GM21717 (cell line): Measurements from ENCODE around the gene PLA2R1.
"Not testable (repeated sequence)": the region's sequence is repeated elsewhere in the genome, so short reads cannot be mapped to it uniquely, and the experiment has no call there.

Source experiments
- ATAC-seq: cut with Tn5 transposase; IDR thresholded peaks from one replicate; pipeline ENCODE4 v1.9.1; 2021; ENCODE audit warnings: mild to moderate bottlenecking, moderate library complexity; ENCODE audit not compliant: unreplicated experiment

Gene PLA2R1

GRCh38 chr2:159984034-159984433, 78.4 kb downstream of the PLA2R1 start:
- ATAC-seq: no peak

- ATAC-seq: no peak
Observed at GRCh38 chr2:159982842-159983785, 79.3 kb downstream of the PLA2R1 start.

DNA sequence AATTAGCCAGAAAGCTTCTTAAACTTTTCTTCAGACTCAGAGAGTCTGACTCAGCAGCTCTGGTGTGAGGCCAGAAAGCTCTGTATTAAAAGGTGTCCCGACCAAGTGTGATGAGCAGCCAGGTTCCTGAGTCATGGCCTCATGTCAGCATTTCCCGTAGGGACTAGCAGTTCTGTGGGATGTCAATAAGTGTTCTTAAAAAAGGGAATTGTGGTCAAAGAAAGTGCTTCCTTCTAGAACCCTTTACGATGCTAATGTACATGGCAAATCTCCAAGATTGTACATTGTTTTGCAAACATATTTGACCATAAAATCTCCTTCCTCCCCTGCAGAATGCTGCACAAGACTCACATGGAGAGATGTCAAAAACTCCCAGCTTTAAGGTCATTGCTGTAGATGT, 80.1 kb downstream of the PLA2R1 start:
- no peak for ATAC-seq

DNA sequence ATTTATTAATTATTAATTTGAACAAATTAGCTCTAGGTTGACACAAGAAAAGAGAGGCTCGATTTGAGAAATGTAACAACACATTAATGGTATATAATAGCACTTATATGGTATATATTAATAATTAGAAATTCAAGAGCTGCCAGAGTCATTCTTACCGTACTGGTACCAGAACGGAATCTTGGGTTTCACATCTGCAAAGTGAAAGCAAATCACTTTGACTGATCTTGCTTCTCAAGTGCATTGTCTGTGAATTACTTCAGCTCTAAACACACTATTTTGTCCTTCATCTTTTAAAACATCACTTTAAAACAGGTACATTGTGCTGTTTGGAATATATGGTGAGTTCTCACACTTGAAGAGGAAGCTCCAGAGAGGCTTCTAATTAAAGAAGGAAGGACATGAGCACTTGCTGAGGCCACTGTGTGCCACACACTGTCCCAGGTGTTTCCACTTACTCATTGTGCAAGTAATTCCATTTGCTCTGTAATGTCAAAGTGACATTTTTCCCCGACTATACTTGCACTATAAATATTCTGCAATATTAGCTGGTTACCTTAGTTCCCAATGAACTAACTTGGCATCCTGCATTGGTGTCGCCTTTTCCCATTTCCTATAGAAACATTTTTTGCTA, 85.8 kb downstream of the PLA2R1 start:
- no peak for ATAC-seq

DNA sequence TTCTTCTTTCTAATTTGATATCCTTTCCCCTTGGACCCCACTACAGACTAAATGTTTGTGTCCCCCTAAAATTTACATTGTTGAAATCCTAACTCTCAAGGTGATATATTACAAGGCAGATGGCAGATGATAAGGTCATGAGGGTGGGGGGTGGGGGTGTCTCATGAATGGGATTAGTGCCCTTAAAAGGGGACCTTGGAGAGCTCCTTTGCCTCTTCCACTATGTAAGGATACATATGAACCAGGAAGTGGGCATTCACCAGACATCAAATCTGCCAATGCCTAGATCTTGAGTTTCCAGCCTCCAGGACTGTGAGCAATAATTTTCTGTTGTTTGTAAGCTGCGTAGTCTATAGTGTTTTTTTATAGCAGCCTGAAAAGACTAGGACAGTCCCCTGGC, 89.1 kb downstream of the PLA2R1 start:
- no peak for ATAC-seq

GRCh38 chr2:159971365-159972152, 90.9 kb downstream of the PLA2R1 start:
- no peak for ATAC-seq

DNA sequence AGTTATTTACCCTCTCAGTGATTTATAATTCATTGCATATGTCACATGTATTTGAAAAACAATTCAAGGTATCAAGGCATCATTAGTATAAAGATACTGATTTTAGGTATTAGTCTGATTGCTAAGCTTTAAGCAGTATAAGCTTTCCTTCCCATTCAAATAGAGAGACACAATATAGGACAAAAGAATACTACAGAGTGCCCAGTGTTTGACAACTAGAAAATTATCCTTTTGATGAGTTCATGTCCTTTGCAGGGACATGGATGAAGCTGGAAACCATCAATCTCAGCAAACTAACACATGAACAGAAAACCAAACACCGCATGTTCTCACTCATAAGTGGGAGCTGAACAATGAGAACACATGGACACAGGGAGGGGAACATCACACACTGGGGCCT, 91.9 kb downstream of the PLA2R1 start:
- not testable (repeated sequence) for ATAC-seq

DNA sequence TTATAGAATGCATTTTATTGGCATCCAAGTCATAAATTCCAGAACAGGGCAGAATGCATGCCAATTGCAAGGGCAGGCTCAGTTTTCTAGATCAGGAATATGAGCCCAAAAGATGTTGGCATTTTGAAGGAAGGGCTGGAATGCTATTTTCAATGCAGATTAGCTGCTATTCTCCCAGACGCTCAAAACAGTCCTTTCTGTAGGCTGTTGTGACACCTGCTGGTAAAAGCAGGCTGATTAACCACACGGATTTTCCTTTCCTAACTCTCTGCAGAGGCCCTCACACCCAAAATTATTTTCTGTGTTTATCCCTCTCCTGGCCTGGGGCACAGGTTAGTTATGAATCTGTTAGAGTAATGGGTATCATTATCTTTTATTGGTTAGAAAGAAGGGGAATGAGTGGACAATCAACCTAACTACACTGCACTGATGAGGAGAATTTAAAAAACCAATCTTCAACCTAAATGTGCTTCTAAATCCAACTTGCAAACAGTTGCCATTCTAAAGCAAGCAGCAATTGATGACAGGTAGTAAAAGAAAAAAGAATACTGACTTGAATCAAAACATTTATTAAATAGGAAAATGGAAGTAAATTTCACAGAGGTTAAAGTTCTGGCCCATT, 94.0 kb downstream of the PLA2R1 start:
- ATAC-seq: peak; percentile 49

DNA sequence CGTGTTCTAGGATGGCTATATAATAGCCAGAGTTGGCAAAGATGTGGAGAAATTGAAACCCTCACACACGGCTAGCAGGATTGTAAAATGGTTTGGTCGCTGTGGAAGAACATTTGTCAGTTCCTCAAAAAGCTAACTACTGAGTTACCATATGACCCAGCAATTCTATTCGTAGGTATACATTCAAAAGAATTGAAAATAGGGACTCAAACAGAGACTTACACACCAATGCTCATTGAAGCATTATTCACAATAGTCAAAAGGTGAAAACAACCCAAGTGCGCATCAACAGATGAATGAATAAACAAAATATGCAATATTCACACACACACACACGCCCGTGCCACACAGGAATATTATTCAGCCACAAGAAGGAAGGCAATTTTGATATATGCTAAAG, 98.7 kb downstream of the PLA2R1 start:
- ATAC-seq: peak; percentile 82

DNA sequence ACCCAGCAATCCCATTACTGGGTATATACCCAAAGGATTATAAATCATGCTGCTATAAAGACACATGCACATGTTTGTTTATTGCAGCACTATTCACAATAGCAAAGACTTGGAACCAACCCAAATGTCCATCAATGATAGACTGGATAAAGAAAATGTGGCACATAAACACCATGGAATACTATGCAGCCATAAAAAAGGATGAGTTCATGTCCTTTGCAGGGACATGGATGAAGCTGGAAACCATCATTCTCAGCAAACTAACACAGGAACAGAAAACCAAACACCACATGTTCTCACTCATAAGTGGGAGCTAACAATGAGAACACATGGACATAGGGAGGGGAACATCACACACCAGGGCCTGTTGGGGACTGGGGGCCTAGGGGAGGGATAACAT, 99.9 kb downstream of the PLA2R1 start:
- not testable (repeated sequence) for ATAC-seq

- no peak for ATAC-seq
Observed at GRCh38 chr2:159961451-159961850, 101.0 kb downstream of the PLA2R1 start.

DNA sequence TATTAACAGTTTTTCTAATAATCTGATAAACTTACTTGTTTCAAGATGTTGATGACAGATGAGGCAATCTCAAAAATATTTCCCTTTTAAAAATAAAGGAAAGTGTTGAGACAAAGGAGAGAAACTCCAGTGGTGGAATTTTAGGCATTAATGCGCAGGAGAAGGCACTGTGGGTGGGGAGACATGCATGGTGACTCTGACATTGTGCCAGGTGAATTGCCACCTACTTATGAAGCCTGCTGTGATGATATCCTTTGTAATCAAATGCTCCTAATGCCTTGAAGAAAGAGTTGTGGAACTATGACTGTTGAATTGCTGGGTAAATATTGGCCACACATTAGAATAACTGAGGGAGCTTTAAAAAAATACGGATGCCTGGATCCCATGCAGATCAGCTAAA, 101.4 kb downstream of the PLA2R1 start:
- no peak for ATAC-seq

DNA sequence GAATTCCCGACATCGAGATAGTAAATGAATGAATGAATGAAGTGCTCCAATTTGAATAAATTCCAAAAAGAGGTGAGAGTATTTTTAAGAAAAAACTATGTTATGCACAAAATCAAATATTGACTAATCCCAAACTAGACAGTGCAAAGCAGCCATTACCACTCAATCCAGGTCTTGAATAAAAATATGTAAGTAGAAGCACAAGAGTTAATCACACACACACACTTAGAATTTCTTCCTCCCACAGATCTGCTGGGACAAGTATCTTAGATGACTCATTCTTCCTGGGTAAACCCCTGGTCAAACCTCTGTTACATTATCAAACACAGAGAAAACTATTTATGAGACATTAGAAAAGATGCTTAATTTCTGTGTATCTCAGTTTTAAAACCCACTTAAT, 102.0 kb downstream of the PLA2R1 start:
- ATAC-seq: no peak

DNA sequence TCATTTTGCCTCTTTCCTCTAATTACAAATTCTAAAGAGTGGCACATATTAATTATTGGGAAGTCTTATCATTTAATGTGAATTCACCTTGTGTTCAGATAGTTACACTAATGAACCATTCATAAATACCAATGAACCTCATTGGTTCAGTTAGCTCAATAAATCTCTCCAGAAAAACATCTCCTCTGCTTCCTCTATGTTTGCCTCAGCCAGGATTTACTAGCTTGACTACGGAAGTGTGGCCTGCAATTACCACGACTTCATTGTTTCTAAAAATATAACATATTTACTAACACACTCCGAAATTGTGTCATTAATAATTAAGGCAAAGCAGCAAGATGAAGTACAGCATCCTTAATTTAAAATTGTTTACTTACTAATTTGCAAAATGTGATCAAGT, 103.3 kb downstream of the PLA2R1 start:
- no peak for ATAC-seq

GRCh38 chr2:159953136-159953823, 109.1 kb downstream of the PLA2R1 start:
- ATAC-seq: no peak

- no peak for ATAC-seq
Observed at GRCh38 chr2:159946326-159946999, 116.0 kb downstream of the PLA2R1 start.

GRCh38 chr2:159944874-159945273, 117.5 kb downstream of the PLA2R1 start:
- ATAC-seq: no peak

DNA sequence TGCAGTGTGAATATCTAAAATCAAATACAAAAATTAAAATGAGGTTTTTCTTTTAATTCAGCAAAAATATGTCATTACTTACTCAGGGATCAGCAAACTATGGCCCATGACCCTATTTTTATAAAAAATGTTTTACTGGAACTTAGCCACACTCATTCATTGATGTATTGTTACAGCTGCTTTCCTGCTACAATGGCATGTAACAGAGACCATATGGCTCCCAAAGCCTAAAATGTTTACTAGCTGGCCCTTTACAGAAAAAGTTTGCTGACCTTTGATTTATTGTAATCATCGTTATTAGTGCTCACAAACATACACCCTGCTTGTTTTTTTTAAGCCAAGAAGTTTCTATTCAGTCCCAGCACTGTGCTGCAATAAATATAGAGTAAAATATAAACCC, 120.3 kb downstream of the PLA2R1 start:
- ATAC-seq: no peak

GRCh38 chr2:159941729-159942128, 120.7 kb downstream of the PLA2R1 start:
- no peak for ATAC-seq

GRCh38 chr2:159939946-159940345, 122.5 kb downstream of the PLA2R1 start:
- peak; percentile 53 for ATAC-seq
